ENCODE results near the gene TNFRSF19.

TNFRSF19 gene

GRCh38 chr13:23608701-23609413 is 38.6 kb downstream of the TNFRSF19 start:
- no peak for DNase-seq

GRCh38 chr13:23609414-23609760 is 39.2 kb downstream of the TNFRSF19 start:
- no peak for DNase-seq

GRCh38 chr13:23609874-23610576 is 39.8 kb downstream of the TNFRSF19 start:
- no peak for DNase-seq

GRCh38 chr13:23610966-23611491 is 40.8 kb downstream of the TNFRSF19 start:
- DNase-seq: no peak

- DNase-seq: no peak
Observed at GRCh38 chr13:23612182-23612581, 42.0 kb downstream of the TNFRSF19 start.

GRCh38 chr13:23612731-23613130 is 42.5 kb downstream of the TNFRSF19 start:
- DNase-seq: no peak

- no peak for DNase-seq
Observed at GRCh38 chr13:23613596-23613995, 43.4 kb downstream of the TNFRSF19 start.

GRCh38 chr13:23615395-23616081 is 45.3 kb downstream of the TNFRSF19 start:
- DNase-seq: no peak

- DNase-seq: no peak
Observed at GRCh38 chr13:23616228-23616627, 46.0 kb downstream of the TNFRSF19 start.

- DNase-seq: no peak
Observed at GRCh38 chr13:23617551-23618024, 47.4 kb downstream of the TNFRSF19 start.

- DNase-seq: no peak
Observed at GRCh38 chr13:23618341-23618740, 48.1 kb downstream of the TNFRSF19 start.

- no peak for DNase-seq
Observed at GRCh38 chr13:23619068-23619855, 49.0 kb downstream of the TNFRSF19 start.

GRCh38 chr13:23620211-23620610 is 50.0 kb downstream of the TNFRSF19 start:
- DNase-seq: no peak

GRCh38 chr13:23620613-23621315 is 50.6 kb downstream of the TNFRSF19 start:
- DNase-seq: no peak

GRCh38 chr13:23621316-23621645 is 51.1 kb downstream of the TNFRSF19 start:
- peak; percentile 2 to 6 for DNase-seq

- DNase-seq: no peak
Observed at GRCh38 chr13:23622985-23623384, 52.8 kb downstream of the TNFRSF19 start.

GRCh38 chr13:23623394-23623793 is 53.2 kb downstream of the TNFRSF19 start:
- no peak for DNase-seq

- no peak for DNase-seq
Observed at GRCh38 chr13:23626700-23627099, 56.5 kb downstream of the TNFRSF19 start.

GRCh38 chr13:23627410-23627809 is 57.2 kb downstream of the TNFRSF19 start:
- no peak for DNase-seq

- DNase-seq: no peak
Observed at GRCh38 chr13:23628250-23628649, 58.0 kb downstream of the TNFRSF19 start.

GRCh38 chr13:23628765-23629565 is 58.8 kb downstream of the TNFRSF19 start:
- no peak for DNase-seq
